BJ (cell line): Measurements from ENCODE around the gene MGME1. TPM values are rescaled to one million over a fixed set of nuclear protein-coding genes. Genes with fewer than 3 reads are reported as not detected.

Experiments used
- CTCF ChIA-PET: fragments of 350-600 bp; formaldehyde crosslinking; extraction: SDS; loops from one replicate; lab custom pipeline; 2021; ENCODE audit warnings: antibody characterized with exemption, inconsistent platforms; lab: Yijun Ruan, JAX
- POLR2A ChIA-PET: fragments of 300-600 bp; sonication (Branson Sonifier 250); formaldehyde crosslinking; extraction: SDS; loops from one replicate; lab custom pipeline; 2021; ENCODE audit warnings: antibody characterized with exemption; lab: Charles Lee
- DNase-seq: peaks from one replicate; pipeline ENCODE4 v3.0.0-alpha.2; 2011; ENCODE audit warnings: low read depth
- H3K27me3 ChIP-seq: 2 replicates; pipeline ENCODE4 v1.6.0; 2011; ENCODE audit warnings: low read length; ENCODE audit not compliant: control insufficient read depth, insufficient read depth
- H3K36me3 ChIP-seq: 2 replicates; pipeline ENCODE4 v1.5.1; 2011; ENCODE audit warnings: low read length; ENCODE audit not compliant: control insufficient read depth, insufficient read depth
- H3K4me3 ChIP-seq: 2 replicates; pipeline ENCODE4 v1.5.1; 2011; ENCODE audit warnings: low read depth, mild to moderate bottlenecking, control low read depth, low read length
- polyA plus RNA-seq: library from polyadenylated mRNA; depleted of rRNA; stranded (reverse); fragments of >200 nt; gene quantifications from 2 replicates; pipeline ENCODE4 v1.2.3, GENCODE V29; 2011
- TF ChIP-seq, protein P1 (sequence below): IDR thresholded peaks from 2 replicates; pipeline ENCODE4 v1.5.1; 2011; ENCODE audit warnings: low read depth, mild to moderate bottlenecking, control low read depth, inconsistent platforms, low read length, moderate library complexity; ENCODE audit not compliant: insufficient read depth

Gene MGME1
- polyA plus RNA-seq, 1 experiment = 7.2 TPM

- peak overlapping the region; percentile 84 for H3K4me3 ChIP-seq
- POLR2A ChIA-PET = no interaction called here
- no peaks in the 10 kb centered on the region for H3K27me3 ChIP-seq
- no peak for DNase-seq
- CTCF ChIA-PET = interaction anchor here (0.9 to 2.2 kb wide), 5 partner anchors 11 to 466 kb away, joined by 3 to 7 read pairs (median 3); partner anchors contain the start of gene RRBP1
- TF ChIP-seq, protein P1, sequence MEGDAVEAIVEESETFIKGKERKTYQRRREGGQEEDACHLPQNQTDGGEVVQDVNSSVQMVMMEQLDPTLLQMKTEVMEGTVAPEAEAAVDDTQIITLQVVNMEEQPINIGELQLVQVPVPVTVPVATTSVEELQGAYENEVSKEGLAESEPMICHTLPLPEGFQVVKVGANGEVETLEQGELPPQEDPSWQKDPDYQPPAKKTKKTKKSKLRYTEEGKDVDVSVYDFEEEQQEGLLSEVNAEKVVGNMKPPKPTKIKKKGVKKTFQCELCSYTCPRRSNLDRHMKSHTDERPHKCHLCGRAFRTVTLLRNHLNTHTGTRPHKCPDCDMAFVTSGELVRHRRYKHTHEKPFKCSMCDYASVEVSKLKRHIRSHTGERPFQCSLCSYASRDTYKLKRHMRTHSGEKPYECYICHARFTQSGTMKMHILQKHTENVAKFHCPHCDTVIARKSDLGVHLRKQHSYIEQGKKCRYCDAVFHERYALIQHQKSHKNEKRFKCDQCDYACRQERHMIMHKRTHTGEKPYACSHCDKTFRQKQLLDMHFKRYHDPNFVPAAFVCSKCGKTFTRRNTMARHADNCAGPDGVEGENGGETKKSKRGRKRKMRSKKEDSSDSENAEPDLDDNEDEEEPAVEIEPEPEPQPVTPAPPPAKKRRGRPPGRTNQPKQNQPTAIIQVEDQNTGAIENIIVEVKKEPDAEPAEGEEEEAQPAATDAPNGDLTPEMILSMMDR = no peak
- no peaks in the 10 kb centered on the region for H3K36me3 ChIP-seq
Measured at GRCh38 chr20:17969884-17970409, 1.1 kb downstream of the MGME1 start.

- CTCF ChIA-PET = interaction anchor here (0.6 to 2.2 kb wide), 6 partner anchors 14 to 435 kb away, joined by 3 to 7 read pairs (median 3); no protein-coding TSS in a partner anchor
- H3K27me3 ChIP-seq = no peaks in the 10 kb centered on the region
- no peak for DNase-seq
- H3K4me3 ChIP-seq = peak overlapping the region; percentile 21
- H3K36me3 ChIP-seq = 0 out of 2 replicates have a peak, but pooled peaks cover 2% of the 10 kb centered on the region
- POLR2A ChIA-PET = interaction anchor here (0.5 to 0.6 kb wide), 2 partner anchors 13 to 34 kb away, joined by 3 to 4 read pairs; no protein-coding TSS in a partner anchor
- TF ChIP-seq, protein P1 = no peak
Measured at GRCh38 chr20:17971300-17972013, 2.6 kb downstream of the MGME1 start.

GRCh38 chr20:17972121-17972520 lies 3.3 kb downstream of the MGME1 start:
- POLR2A ChIA-PET = interaction anchor here (0.5 kb wide), 1 partner anchor 13 kb away, joined by 3 read pairs; no protein-coding TSS in a partner anchor
- H3K27me3 ChIP-seq = no peaks in the 10 kb centered on the region
- H3K36me3 ChIP-seq = 0 out of 2 replicates have a peak, but pooled peaks cover 2% of the 10 kb centered on the region
- TF ChIP-seq, protein P1 = no peak
- DNase-seq = no peak
- H3K4me3 ChIP-seq = peak overlapping the region; percentile 21
- CTCF ChIA-PET = interaction anchor here (1.2 to 2.2 kb wide), 3 partner anchors 22 to 435 kb away, joined by 3 to 7 read pairs (median 4); no protein-coding TSS in a partner anchor

- no peak overlapping the region for H3K4me3 ChIP-seq
- ChIA-PET POLR2A (no interaction called here), CTCF (no interaction called here)
- 0 out of 2 replicates have a peak, but pooled peaks cover 2% of the 10 kb centered on the region for H3K36me3 ChIP-seq
- DNase-seq = no peak
- TF ChIP-seq, protein P1 = no peak
- no peaks in the 10 kb centered on the region for H3K27me3 ChIP-seq
Measured at GRCh38 chr20:17976305-17976704, 7.5 kb downstream of the MGME1 start.
